HUDEP-2 (cell line): Measurements from ENCODE around the gene SIPA1.
A peak's percentile ranks its signal among the peaks of the same experiment; 100 is the strongest.

Source experiments
- DNase-seq, 76 experiments: peaks; one replicate each; lab custom pipeline; 2025; ENCODE audit not compliant: unreplicated experiment in 76 of 76; lab: John Stamatoyannopoulos, UW

SIPA1 gene, protein sequence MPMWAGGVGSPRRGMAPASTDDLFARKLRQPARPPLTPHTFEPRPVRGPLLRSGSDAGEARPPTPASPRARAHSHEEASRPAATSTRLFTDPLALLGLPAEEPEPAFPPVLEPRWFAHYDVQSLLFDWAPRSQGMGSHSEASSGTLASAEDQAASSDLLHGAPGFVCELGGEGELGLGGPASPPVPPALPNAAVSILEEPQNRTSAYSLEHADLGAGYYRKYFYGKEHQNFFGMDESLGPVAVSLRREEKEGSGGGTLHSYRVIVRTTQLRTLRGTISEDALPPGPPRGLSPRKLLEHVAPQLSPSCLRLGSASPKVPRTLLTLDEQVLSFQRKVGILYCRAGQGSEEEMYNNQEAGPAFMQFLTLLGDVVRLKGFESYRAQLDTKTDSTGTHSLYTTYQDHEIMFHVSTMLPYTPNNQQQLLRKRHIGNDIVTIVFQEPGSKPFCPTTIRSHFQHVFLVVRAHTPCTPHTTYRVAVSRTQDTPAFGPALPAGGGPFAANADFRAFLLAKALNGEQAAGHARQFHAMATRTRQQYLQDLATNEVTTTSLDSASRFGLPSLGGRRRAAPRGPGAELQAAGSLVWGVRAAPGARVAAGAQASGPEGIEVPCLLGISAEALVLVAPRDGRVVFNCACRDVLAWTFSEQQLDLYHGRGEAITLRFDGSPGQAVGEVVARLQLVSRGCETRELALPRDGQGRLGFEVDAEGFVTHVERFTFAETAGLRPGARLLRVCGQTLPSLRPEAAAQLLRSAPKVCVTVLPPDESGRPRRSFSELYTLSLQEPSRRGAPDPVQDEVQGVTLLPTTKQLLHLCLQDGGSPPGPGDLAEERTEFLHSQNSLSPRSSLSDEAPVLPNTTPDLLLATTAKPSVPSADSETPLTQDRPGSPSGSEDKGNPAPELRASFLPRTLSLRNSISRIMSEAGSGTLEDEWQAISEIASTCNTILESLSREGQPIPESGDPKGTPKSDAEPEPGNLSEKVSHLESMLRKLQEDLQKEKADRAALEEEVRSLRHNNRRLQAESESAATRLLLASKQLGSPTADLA

DNA sequence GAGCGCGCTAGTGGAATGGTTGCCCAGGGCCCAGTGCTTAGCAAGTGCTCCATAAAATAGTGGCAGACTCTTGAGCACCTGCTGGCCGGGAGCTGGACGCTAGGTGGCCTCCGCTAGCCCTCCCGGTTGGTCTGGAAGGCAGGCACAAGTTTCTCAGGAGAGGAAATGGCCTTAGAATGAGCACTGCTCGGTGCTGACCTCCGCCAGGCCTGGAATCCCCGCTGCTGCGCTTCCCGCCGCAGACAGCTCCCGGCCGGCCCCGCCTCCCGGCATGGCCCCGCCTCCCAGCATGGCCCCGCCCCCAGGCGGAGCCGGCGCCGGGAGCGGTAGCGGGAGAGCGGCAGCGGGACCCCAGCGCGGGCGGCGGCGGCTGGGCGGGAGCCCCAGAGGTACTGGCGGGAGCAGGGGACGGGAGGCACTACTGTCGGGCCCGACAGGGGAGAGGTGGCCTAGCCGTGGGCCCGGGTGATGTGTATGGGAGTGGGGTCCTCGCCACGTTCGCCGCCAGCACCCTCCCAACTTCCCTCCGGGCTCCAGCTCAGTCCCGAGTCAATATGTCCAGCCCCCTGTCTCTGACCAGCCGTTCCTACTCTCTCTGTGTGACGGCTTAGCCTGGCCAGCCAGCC lies at the start of gene SIPA1:
SIPA1 (plus strand) TSS at position 308 of the 626 bp plus-strand sequence. CDS start 2,821 bp downstream, outside the sequence.
- peak in 57 of 76 experiments; percentile 14 to 77 (median 58) for DNase-seq

GRCh38 chr11:65588199-65589054 lies 49.5 kb upstream of the SIPA1 start:
- peak in 64 of 76 experiments; percentile 12 to 77 (median 62) for DNase-seq

DNA sequence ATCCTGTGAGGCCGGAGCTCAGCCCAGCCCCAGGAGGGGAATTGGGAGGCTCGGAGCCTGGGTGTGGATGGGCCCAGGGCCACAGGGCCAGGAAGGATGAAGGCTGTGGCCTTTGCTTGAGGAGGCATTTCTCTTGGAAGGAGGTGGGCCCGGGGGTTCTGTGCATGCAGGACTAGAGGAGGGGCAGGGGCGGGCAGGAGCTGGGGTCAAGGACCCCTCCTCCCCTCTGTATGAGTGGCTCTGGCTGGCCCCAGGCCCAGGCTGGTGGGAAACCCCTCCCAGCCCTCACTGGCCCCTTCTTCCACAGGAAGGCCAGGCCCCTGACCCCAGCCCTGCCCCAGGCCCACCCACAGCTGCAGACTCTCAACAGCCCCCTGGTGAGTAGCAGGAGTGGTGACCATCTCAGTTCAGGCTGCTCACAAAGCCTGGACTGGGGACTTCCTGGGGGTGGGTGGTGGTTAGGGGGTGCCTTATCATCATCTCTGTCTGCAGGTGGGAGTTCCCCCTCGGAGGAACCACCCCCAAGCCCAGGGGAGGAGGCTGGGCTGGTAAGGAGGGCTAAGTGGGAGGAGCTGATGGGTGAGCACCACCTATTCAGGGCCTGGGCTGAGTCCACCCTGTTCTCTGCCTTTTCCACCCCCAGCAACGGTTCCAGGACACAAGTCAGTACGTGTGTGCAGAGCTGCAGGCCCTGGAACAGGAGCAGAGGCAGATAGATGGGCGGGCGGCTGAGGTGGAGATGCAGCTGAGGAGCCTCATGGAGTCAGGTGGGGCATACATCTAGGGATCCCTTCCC lies 48.3 kb upstream of the SIPA1 start:
- DNase-seq: peak in 55 of 76 experiments; percentile 6 to 78 (median 50)

DNA sequence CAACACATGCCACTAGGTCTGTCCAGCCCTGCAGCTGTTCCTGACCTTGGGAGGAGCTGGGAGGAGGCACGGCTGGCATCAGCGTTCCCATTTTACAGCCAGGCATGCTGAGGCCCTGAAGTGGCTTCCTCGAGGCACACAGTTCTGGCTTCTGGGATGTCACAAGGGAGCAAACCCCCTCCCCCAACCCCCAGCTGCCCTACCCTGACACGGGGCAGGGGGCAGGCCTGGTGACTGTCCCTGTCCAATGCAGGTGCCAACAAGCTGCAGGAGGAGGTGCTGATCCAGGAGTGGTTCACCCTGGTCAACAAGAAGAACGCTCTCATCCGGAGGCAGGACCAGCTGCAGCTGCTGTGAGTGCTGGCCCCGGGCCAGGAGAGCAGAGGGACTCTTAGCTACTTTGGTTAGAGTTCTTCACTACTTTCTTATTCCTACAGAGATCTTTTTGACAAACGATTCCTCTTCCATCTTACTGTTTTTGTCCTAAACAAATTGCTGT lies 47.6 kb upstream of the SIPA1 start:
- DNase-seq: no peak

GRCh38 chr11:65591939-65592857 lies 45.7 kb upstream of the SIPA1 start:
- DNase-seq: no peak

GRCh38 chr11:65592858-65593517 lies 44.9 kb upstream of the SIPA1 start:
- DNase-seq: no peak

DNA sequence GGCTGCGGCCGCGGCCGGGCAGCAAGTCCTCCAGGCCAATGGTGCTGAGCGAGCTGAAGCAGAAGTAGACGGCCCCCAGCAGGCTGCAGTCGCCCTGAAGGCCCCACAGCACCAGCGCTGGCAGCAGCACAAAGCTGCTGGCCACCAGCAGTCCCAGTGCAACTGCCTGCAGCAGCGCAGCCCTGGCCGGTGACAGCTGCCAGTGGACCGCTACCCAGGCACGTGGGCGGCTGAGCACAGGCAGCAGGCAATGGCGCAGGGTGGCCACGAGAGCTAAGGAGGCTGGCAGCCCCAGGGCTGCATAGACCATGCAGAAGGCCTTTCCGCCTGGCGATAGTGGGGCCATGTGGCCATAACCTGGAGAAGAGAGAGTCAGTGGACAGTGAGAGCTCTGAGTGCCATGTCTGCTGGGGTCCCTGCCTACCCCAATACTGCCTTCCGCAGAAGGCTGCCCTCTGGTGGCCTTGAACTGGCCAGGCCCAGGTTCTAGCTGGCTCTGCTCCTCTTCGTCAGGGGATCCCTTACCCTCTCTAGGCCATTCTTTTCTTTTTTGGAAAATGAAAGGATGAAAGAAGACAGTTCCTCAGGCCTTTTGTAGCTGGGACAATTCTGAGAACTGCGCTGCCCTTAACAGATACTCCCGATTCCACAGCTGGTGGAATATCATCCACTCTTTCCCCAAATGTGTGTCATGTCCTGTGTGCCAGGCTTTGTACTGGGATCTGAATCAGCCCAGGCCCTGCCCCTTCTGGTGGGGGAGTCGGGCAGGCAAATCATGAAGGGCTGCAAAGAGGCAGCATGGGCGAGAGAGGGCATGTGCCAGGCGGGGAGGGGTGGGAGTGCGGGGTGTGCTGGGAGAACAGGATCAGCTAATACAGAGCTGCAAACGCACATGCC lies 44.1 kb upstream of the SIPA1 start:
- peak in 33 of 76 experiments; percentile 5 to 68 (median 28) for DNase-seq

- DNase-seq: peak in 19 of 76 experiments; percentile 6 to 48 (median 22)
Measured at GRCh38 chr11:65595131-65595530, 42.8 kb upstream of the SIPA1 start.

DNA sequence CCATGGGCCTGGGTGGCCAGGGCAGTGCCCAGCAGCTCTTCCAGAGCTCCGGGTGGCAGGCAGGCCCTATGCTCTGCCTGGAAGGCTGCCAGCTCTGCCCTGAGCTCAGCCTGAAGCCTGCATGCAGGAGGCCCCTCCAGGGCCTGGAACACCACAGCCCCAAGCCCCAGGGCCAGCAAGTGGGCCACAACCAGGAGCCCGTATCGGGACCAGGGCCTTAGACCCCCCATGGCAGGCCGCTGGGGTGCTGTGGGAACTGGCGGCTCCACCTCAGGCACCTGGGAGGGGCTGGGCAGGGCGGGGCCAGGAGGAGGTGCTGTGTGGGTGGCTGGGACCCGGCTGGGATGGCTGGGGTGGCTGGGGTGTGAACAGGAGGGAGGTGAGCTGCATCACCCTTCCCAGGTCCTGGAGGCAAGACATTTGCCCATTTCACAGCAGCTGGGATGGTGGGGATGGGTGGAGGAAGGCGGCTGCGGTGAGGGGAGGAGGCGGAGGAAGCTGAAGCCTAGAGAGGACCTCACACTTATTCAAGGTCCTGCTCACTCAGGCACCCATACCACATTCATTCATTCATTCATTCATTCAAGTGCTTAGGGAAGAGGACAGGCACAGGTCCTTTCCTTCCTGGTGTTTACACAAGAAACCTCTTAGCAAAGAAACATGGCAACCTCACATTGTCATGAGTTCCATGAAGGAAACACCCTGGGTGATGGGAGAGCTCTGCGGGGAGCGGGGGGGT lies 42.2 kb upstream of the SIPA1 start, which contains the start of gene KCNK7:
KCNK7 (minus strand) TSS at position 258 of the 739 bp plus-strand sequence; CDS start at position 230, 28 bp downstream.
- DNase-seq: peak in 23 of 76 experiments; percentile 7 to 54 (median 30)

- no peak for DNase-seq
Measured at GRCh38 chr11:65596520-65596919, 41.4 kb upstream of the SIPA1 start.

DNA sequence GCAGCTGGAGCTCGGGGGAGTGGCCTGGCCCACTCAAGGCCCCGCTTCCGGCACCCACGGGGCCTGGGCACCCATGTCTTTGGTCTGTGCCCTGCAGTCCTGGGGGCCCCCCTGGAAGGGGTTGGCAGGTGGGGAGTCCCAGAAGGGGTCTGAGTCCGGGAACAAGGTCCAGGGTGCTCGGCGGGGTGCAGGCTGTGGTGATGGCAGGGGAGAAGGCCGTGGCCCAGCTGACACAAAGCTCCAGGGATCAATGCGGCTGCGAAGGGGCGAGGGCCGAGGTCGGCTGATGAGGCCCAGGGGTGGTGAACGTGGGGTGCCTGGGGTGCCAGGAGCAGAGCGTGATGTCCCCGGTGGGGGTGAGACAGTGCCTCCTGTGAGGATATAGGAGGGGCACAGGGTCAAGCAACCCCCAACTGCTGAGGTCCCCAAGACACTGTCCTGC lies 39.6 kb upstream of the SIPA1 start:
- DNase-seq: no peak

GRCh38 chr11:65599216-65599954 lies 38.5 kb upstream of the SIPA1 start:
- no peak for DNase-seq

DNA sequence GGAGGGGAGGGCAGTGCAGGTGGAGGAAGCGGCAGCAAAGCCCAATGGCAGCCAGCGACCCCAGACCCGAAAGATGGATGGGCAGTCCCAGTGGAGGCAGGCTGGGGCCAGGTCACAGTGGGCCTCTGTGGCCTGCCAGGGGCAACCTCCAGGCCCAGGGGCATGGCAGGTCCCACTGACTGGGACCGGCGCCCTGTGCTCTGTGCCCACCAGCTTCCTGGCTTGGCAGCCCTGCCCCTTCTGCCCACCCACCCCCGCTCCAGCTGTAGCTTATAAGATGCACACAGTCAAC lies 38.0 kb upstream of the SIPA1 start:
- DNase-seq: no peak

DNA sequence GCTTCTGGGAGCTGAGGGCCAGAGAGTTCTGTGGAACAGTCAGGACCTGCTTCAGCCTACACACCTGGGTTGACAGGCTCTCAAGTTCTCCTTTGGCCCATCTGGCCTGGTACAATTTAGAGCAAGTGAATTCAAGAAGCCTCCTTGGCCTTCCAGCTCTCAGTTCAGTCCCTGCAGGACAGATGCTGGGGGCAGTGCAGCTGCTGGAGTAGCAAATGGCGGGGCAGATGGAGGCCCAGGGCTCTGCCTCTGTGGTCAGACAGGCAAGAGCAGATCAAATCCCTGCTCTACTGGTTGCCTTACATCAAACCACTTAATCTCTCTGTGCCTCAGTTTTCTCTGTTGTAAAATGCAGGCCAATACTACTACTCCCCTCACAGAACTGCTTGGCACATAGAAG lies 33.6 kb upstream of the SIPA1 start:
- no peak for DNase-seq
